Panc1 (cell line): Measurements from ENCODE around the gene ABI3BP. TPM values are rescaled to one million over a fixed set of nuclear protein-coding genes. Genes with fewer than 3 reads are reported as not detected.

Experiments
- ATAC-seq: fragments of 200-7000 bp; cut with Tn5 transposase; 2 replicates; pipeline ENCODE4 v1.9.1; 2020; ENCODE audit warnings: mild to moderate bottlenecking, moderate library complexity
- BruUV-seq: library from RNA; stranded (reverse); fragments of 400-500 nt; replicated peaks from 2 replicates; lab custom pipeline; 2021; lab: Mats Ljungman, UMichigan
- CTCF ChIA-PET: fragments of 300-600 bp; sonication (Branson Sonifier 250); formaldehyde crosslinking; loops from one replicate; lab custom pipeline; 2022; ENCODE audit warnings: antibody characterized with exemption; lab: Charles Lee
- POLR2A ChIA-PET: fragments of 300-600 bp; sonication (Branson Sonifier 250); formaldehyde crosslinking; loops from one replicate; lab custom pipeline; 2022; ENCODE audit warnings: antibody characterized with exemption; lab: Charles Lee
- DNase-seq: peaks from one replicate; pipeline ENCODE4 v3.0.0-alpha.2; 2010; ENCODE audit warnings: low read depth, low spot score
- H3K27ac ChIP-seq: 2 replicates; pipeline ENCODE4 v1.5.1; 2011; ENCODE audit warnings: mild to moderate bottlenecking, low read length, inconsistent platforms
- H3K27me3 ChIP-seq: fragments of 200-500 bp; sonication (Bioruptor generic); 2 replicates; pipeline ENCODE4 v1.6.0; 2014; ENCODE audit warnings: low read length, inconsistent platforms; ENCODE audit not compliant: control insufficient read depth, insufficient read depth
- H3K36me3 ChIP-seq: fragments of 200-500 bp; sonication (Bioruptor generic); 2 replicates; pipeline ENCODE4 v1.5.1; 2014; ENCODE audit warnings: inconsistent platforms, mild to moderate bottlenecking, low read length, moderate library complexity; ENCODE audit not compliant: control insufficient read depth, insufficient read depth
- H3K4me1 ChIP-seq: 2 replicates; pipeline ENCODE4 v1.5.1; 2011; ENCODE audit warnings: inconsistent platforms, mild to moderate bottlenecking, low read length, moderate library complexity; ENCODE audit not compliant: control insufficient read depth, insufficient read depth
- H3K4me3 ChIP-seq, 2 experiments: 2 replicates each; pipeline ENCODE4 v1.5.1; 2011 to 2012; ENCODE audit warnings: low read depth in 2 of 2, low read length in 2 of 2, mild to moderate bottlenecking in 2 of 2, inconsistent platforms in 1 of 2, moderate library complexity in 1 of 2
- H3K9me3 ChIP-seq: fragments of 200-500 bp; sonication (Bioruptor generic); 2 replicates; pipeline ENCODE4 v1.5.1; 2014; ENCODE audit warnings: low read depth, mild to moderate bottlenecking, inconsistent platforms, low read length, moderate library complexity; ENCODE audit not compliant: control insufficient read depth, insufficient read depth
- POLR2AphosphoS5 ChIP-seq: IDR thresholded peaks from 2 replicates; pipeline ENCODE4 v1.6.1; 2012; ENCODE audit warnings: mild to moderate bottlenecking, low read depth, low read length, moderate library complexity
- SIN3A ChIP-seq: IDR thresholded peaks from 2 replicates; pipeline ENCODE4 v1.6.1; 2012; ENCODE audit warnings: low read depth, mild to moderate bottlenecking, low read length, moderate library complexity, borderline replicate concordance; ENCODE audit not compliant: insufficient read depth
- TCF7L2 ChIP-seq: IDR thresholded peaks from 2 replicates; pipeline ENCODE4 v1.6.1; 2011; ENCODE audit warnings: mild to moderate bottlenecking, low read depth, low read length, inconsistent platforms
- in situ Hi-C: cut with HindIII; loops from 2 replicates; pipeline ENCODE4 v1.10.0; 2016; ENCODE audit warnings: low sequenced_read_pairs, low pct_unique_long_range_greater_than_20kb
- intact Hi-C: fragments of 100-400 bp; cut with micrococcal nuclease; formaldehyde crosslinking; loops from one replicate; pipeline ENCODE4 v1.10.0; 2022; ENCODE audit not compliant: unreplicated experiment
- total RNA-seq: library from RNA; stranded (reverse); gene quantifications from one replicate; pipeline ENCODE4 v1.2.1, GENCODE V29; 2021; ENCODE audit not compliant: unreplicated experiment
- TF ChIP-seq, protein P1 (sequence below): fragments of 450-650 bp; IDR thresholded peaks from 2 replicates; pipeline ENCODE4 v1.5.1; 2017; ENCODE audit warnings: mild to moderate bottlenecking
- TF ChIP-seq, protein P2 (sequence below), 2 experiments: IDR thresholded peaks; 2 replicates each; pipeline ENCODE4 v1.6.1; 2011 to 2012; ENCODE audit warnings: low read depth in 2 of 2, control low read depth in 1 of 2, low read length in 1 of 2, mild to moderate bottlenecking in 1 of 2, moderate library complexity in 1 of 2; ENCODE audit not compliant: insufficient read depth in 1 of 2

The ABI3BP gene
- total RNA-seq, 1 experiment from 2014 or later: 0.21 TPM

DNA sequence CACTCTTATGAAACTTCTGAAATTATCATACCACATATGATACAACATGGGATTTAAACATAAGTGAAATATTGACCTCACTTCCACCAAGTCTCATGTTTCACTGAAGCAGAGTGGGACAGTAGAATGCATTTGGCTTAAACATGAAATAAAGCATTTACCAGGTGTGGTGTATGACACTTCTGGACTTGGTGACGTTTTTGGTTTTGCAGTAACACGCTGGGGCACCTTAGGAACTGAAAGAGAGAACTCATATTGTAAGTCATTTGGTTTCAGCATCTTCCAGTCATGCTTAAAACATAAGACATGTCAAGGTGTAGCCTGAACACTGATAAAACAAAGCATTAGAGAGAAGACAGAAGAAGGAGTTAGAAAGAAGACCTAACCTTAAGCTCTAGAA lies 188.6 kb downstream of the ABI3BP start:
- BruUV-seq: no TSS peak
- Histone ChIP-seq H3K27me3 (peaks cover 2% of the 10 kb centered on the region; the same call in 1 of the 2 replicates), H3K36me3 (no peaks in the 10 kb centered on the region), H3K4me1 (no peaks in the 10 kb centered on the region), H3K9me3 (no peaks in the 10 kb centered on the region; the same call in 1 of the 2 replicates), H3K27ac (no peak overlapping the region), H3K4me3 (no peak overlapping the region)
- intact Hi-C loops (no loop called here), in situ Hi-C loops (no loop called here)
- no peak for DNase-seq
- ChIA-PET POLR2A (no interaction called here), CTCF (no interaction called here)
- no peak for TF ChIP-seq SIN3A
- TF ChIP-seq, protein P1, sequence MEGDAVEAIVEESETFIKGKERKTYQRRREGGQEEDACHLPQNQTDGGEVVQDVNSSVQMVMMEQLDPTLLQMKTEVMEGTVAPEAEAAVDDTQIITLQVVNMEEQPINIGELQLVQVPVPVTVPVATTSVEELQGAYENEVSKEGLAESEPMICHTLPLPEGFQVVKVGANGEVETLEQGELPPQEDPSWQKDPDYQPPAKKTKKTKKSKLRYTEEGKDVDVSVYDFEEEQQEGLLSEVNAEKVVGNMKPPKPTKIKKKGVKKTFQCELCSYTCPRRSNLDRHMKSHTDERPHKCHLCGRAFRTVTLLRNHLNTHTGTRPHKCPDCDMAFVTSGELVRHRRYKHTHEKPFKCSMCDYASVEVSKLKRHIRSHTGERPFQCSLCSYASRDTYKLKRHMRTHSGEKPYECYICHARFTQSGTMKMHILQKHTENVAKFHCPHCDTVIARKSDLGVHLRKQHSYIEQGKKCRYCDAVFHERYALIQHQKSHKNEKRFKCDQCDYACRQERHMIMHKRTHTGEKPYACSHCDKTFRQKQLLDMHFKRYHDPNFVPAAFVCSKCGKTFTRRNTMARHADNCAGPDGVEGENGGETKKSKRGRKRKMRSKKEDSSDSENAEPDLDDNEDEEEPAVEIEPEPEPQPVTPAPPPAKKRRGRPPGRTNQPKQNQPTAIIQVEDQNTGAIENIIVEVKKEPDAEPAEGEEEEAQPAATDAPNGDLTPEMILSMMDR: no peak
- no peak for ATAC-seq

DNA sequence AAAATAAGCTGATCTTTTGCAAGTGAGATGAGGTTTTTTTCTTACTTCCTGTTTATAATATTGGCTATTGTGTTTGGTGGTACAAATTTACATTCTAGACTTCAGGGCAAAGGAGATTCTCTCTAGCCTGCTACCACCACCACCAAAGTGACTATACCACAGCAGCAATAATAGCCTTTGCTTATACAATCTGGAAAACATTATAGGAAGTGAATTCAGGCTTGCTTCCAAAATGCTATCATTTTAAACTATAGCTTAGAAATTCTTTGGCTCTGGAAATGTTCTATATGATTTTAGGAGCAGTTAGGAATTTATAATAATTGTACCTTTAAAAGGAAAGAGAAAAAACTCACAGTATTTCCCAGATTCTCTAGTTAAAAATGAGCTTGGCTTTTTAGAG lies 189.5 kb downstream of the ABI3BP start:
- Histone ChIP-seq H3K27ac (no peak overlapping the region), H3K4me1 (no peaks in the 10 kb centered on the region), H3K9me3 (no peaks in the 10 kb centered on the region; the same call in 1 of the 2 replicates), H3K4me3 (no peak overlapping the region), H3K36me3 (no peaks in the 10 kb centered on the region), H3K27me3 (peaks cover 2% of the 10 kb centered on the region; the same call in 1 of the 2 replicates)
- CTCF ChIA-PET: interaction anchor here (0.6 kb wide), 2 partner anchors 167 to 169 kb away, joined by 3 read pairs; no protein-coding TSS in a partner anchor
- ATAC-seq (no peak), DNase-seq (no peak)
- in situ Hi-C loops (no loop called here), intact Hi-C loops (no loop called here)
- no TSS peak for BruUV-seq
- TF ChIP-seq SIN3A: no peak
- TF ChIP-seq, protein P1: no peak
- TF ChIP-seq, protein P2, sequence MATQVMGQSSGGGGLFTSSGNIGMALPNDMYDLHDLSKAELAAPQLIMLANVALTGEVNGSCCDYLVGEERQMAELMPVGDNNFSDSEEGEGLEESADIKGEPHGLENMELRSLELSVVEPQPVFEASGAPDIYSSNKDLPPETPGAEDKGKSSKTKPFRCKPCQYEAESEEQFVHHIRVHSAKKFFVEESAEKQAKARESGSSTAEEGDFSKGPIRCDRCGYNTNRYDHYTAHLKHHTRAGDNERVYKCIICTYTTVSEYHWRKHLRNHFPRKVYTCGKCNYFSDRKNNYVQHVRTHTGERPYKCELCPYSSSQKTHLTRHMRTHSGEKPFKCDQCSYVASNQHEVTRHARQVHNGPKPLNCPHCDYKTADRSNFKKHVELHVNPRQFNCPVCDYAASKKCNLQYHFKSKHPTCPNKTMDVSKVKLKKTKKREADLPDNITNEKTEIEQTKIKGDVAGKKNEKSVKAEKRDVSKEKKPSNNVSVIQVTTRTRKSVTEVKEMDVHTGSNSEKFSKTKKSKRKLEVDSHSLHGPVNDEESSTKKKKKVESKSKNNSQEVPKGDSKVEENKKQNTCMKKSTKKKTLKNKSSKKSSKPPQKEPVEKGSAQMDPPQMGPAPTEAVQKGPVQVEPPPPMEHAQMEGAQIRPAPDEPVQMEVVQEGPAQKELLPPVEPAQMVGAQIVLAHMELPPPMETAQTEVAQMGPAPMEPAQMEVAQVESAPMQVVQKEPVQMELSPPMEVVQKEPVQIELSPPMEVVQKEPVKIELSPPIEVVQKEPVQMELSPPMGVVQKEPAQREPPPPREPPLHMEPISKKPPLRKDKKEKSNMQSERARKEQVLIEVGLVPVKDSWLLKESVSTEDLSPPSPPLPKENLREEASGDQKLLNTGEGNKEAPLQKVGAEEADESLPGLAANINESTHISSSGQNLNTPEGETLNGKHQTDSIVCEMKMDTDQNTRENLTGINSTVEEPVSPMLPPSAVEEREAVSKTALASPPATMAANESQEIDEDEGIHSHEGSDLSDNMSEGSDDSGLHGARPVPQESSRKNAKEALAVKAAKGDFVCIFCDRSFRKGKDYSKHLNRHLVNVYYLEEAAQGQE (IDR thresholded peaks at IDR 0.05; ENCODE audit: insufficient read depth in 1 of 2, low read depth in 2 of 2, low read length in 1 of 2): no peak
- no peak for TF ChIP-seq POLR2AphosphoS5
- no peak for TF ChIP-seq TCF7L2
- POLR2A ChIA-PET: no interaction called here
